ENCODE data around the gene PRCC.
A peak's percentile ranks its signal among the peaks of the same experiment; 100 is the strongest.

PRCC gene

DNA sequence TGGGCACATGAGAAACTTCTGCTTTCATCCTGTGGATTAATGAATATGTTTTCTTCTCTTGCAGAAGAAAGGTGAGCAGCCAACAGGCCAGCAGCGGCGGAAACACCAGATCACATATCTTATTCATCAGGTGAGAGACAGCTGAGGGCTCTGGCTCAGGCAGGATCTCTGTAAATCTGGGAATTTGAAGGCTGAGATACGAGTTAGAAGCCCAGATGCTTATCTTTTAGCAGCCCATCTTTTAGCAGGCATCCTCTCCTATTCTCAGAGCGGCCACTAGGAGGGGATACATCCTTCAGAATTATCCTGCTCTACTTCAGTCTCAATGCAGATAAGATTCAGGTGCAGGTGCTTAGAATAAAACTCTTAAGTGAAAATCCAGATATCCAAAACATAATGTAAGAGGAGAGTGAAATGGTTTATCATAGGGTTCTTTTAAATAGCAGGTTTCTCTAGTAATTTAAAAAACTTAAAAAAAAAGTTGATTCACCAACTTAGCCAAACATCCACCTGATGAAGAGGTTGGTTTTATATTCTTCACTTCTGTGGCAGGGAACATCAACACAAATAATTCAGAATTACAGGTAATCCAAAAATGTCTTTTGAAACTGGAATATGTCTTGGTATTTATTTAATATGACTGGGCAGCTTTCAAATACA, 30.0 kb downstream of the PRCC start:
- DNase-seq: peak; percentile 50

DNA sequence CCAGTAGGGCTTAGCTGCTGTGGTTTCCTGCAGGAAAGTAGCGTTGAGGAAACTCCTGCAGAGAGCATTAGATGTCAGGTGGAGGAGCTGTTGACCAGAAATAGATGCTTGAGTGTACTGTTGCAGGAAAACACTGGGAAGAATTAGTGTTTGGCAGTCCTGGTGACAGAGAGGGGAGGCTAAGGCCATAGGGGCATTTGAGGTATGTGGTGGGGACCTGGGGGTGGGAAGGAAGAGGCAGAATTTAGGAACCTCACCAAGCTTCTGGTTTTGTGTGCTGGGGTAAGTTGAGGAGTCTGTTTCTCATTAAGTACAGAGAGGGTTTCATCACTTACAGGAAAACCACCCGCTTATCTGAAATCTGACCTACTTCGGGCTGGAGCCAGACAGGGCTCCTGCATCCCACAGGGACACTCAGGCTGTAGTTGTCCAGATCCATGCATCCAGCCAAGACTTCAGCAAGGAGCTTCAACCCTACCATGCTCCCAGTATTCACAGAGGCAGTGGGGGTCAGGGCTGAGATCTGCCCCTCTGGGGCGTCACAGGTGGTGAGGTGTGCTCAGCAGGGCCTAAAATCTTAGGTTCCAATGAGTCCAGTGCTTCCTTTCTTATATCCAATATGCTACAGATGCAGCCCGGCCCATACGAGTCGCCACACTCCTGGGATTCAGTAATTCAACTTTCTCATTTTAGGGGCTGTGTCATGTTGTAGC, 34.2 kb downstream of the PRCC start:
- DNase-seq: no peak

DNA sequence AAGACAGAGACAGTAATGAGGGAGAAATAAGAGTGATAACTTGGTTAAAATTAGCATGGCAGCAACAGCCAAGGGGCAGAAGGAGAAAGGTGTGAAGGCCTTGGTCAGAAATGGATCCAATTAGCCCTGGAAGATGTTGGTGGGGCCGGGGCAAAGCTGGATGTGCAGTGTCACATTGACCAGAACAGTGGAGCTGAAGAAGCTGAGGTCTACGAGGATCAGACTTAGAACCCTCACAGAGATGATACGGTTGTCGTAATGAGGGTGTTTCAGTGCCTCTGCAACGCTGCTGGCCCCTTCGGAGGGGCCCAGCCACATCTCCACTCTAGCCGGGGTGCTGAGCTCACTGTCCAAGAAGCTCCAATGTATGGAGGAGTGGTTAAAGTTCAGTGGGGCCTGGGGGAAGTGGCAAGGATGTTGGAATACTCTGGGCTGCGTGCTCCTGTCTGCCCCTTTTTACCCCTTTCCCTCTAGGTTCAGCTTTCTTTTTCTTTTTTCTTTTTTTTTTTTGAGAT, 35.1 kb downstream of the PRCC start:
- DNase-seq: no peak

DNA sequence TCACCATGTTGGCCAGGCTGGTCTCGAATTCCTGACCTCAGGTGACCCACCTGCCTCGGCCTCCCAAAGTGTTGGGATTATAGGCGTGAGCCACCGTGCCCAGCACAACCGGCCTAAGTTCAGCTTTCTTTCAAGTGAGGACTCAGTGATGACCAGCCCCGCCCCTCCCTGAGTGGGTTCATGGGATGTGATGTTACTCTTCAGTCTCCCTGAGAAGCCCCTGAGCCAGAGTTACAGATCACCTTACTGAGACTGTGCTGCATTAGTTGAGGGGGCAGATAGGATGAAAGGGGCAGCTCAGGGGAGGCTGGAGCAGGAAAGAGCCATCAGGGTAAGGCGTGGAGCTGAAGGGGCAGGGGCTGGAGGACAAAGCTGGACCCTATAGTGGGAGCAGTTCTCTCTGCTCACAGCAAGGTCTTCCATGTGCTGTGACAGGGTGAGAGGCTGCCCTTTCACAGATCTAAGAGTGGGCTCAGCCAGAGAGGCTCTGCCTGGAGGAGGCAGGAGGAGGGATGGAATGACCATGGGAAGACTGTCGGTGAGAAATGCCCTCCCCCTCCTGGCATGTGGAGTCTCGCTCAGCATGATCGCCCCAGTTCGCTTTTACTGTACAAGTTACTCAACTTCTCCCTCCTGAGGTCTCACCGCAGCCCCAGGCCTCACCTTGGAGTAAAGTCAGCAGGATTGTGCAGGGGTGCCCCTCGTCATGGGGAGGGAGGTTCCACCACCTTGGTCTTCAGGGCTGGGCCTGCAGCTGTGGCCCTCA, 35.9 kb downstream of the PRCC start:
- DNase-seq: no peak

DNA sequence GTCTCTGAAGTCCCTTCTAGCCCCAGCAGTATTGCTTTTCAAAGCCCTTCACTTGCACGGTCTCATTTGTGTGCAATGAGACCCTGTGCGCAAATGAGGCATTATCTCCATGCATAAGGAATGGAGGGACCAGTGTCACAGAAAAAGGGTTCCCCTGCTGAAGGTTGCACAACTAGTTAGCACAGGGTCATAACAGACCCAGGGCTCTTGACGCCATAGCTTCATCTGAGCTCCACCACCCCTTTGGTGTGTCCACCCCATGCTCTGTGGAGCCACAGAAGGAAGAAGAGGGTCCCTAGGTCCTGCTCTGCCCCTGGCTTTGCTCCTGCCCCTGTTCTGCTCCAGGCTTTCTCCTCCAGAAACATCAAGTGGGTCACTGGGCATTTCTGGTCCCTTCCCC, 36.7 kb downstream of the PRCC start:
- no peak for DNase-seq

DNA sequence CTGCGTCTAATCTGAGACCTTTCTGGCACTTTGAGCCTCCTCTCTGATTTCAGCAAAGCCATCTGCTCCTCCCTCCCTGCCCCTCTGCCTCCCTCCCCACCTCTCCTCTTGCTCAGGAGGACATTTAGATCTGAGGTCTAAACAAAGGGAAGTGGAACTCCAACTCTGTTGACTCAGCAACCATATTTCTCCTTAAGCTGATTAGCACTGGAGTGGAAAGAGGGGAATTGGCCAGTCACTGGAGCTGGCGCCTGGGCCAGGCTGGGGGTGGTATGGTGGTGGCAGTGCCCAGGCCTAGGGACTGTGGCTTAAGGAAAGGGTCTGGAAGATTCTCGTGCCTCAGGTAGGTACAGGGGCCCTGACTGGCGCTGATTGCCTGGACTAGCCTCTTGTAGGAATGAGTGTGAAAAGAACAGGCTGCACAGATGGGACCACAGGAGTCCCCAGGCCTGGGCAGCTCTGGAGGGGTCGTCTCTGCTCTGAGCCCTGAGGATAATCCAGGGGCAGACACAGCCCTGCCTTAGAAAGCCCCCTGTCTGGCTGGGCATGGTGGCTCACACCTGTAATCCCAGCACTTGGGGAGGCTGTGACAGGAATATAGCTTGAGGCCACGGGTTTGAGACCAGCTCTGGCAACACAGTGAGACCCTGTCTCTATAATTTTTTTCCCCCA, 37.4 kb downstream of the PRCC start:
- no peak for DNase-seq

DNA sequence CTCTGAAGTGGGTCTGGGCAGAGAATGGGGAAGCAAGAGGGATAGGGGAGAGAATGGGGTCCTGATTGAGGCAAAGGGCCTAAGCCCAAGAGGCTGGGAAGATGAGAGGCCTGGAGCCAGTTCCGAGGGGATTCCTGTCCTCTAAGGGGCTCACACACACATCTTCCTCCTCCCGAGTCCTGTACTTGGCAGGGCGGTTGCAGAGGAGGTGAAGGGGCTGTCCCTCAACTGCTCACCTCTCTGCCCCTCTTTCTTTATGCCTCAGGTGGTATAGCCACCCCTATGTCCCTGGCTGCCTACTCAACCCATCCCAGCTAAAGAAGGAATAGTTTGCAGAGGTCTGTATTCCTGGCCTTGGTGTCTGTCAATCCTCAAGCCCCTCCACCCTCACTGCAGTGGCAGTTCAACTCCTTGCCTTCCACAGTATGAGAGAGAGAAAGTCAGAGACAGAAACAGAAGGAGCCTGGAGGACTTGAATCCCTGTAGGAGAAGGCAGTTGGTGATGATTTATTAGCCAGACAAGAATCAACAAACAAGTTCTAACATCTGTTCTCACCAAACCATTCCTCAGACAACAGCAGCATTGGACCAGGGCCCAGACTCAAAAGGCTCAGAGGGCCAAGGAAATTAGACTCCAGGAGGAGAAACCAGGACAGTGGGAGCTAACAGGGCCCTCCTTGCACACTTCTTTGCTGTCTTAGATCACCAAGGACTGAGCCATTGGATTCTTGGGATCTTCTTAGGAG, 38.6 kb downstream of the PRCC start:
- DNase-seq: no peak

DNA sequence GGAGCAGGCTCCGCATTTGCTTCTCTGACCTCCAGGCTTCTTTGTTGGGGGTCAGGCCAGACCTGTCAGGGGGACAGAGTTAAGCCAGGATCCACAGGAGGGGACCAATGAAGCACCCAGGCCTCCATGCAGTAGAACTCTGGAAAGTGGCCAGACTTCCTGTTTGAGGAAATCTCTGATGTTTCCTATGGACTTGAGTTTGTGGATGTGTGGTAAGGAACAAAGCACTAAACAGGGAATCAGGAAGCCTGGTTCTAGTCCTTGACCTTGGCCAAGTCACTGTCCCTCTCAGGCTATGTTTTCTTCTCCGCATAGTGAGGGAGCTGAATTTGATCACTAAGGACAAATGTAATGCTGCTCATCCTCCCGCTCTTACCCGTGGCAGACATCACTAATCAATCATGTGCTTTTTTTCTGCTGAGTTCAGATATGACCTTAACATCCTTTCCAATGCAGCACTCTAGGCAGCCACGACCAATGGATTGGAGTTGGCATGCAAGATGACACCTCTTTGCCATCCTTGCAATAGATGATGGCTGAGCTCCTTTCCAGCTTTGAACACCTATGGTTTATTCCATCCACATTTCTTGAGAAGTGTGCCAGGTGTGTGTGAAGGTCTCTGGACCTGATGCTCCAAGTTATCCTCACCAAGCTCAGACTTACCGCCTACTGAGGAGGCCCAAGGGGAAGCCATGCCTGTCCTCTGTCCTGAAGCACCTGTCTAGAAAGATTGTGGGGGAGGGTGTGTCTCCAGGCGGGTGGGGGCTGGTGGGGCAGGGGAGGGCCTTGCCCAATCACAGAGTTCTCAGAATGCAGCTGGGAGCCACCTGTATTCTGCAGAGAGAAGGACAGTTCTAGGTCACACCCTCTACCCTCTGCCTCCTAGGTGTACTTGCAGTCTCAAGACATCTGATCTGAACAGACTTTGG, 39.4 kb downstream of the PRCC start:
- no peak for DNase-seq

DNA sequence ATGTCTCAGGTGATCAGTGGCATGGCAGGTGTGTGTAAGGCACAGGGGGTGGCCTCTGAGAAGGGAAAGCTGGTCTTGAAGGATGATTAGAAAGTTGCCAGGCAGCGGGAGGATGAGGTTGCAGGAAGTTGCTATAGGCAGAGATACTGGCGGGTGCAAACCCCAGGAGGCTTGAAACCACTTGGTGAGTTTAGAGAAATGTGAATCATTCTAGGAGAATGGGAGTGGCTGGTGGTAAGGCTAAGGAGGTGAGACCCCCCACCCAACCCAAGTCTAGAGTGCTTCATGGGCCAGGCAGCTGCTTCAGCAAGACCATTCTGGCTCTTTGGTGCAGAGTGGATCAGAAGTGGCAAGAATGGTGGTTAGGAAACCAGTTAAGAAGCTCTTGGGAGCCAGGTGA, 40.3 kb downstream of the PRCC start:
- no peak for DNase-seq

DNA sequence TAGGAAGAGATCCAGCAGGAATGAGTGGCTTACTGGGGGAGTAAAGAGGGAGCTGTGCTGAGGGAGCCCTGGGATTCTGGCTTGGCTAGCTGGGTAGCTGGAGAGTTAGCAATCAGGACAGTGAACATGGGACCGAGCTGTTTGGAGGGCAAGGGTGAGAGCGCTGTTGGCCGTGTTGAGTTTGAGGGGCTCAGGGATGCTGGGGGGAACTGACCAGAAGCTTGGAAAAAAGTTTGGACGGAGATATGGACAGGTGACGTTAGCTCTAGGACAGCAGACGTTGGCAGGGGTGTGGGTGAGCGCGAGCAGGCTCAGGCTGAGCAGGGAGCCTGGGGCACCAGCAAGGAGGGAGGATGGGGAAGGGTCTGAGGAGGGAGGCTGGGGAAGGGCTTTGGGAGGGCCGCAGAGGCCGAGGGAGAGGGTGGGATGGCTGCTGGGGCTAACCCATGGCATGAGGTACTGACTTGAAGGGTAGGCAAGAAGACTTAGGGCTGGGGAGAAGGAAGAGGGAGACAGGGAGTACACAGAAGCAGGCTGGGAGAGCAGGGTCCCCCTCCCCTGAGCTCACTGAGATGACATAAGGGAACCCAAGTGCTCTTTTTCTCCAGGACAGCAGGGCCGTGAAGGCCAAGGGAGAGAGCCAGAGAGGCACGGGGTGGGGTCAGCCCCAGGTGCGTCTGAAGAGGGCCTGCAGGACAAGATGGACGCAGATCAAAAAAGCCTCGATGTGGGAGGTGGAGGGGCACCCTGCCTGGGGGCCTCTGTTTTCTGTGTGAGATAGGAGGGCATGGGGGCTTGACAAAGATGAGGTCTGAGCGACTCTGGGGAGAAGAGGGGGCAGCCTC, 41.1 kb downstream of the PRCC start:
- DNase-seq: no peak

DNA sequence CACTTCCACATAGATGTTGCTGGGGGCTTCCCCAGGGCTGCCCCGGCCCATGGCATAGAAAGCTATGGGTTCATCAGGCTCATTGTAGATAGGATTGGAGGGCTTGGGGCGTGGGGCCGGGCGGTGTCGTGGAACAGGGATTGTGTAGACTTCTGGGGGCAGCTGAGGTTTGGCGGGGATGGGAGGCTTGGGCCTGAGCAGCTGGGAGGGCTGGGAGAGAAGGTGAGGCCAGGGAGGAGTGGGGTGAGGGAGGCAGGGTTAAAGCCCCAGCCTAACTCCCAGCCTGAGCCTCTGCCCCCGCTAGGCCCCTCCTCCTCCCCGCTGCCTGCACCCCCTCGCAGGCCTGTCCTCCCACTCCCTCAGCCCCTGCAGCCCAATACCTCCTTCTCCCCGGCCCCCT, 41.9 kb downstream of the PRCC start:
- no peak for DNase-seq

DNA sequence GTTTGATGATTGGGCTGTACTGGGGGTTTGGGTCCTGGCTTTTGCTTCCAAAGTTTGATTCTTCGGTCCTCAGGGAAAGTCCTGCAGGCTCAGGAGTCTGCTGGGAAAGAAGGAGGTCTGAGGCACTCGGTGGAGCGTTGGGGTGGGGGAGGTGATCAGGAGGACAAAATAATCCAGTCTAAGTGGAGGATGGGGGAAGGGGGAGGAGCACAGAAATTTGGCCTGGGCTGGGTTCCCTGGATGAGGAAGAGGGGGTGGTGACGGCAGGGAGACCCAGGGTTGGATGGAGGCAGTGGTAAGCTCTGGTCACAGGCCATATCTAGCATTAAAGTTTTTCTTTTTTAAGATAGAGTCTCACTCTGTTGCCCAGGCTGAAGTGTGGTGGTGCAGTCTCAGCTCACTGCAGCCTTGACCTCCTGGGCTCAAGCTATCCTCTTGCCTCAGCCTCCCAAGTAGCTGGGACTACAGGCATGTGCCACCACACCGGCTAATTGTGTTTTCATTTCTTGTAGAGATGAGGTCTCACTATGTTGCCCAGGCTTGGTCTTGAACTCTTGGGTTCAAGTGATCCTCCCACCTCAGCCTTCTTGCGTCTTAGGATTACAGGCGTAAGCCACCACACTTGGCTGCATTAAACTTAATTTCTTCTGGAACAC, 42.5 kb downstream of the PRCC start:
- no peak for DNase-seq

DNA sequence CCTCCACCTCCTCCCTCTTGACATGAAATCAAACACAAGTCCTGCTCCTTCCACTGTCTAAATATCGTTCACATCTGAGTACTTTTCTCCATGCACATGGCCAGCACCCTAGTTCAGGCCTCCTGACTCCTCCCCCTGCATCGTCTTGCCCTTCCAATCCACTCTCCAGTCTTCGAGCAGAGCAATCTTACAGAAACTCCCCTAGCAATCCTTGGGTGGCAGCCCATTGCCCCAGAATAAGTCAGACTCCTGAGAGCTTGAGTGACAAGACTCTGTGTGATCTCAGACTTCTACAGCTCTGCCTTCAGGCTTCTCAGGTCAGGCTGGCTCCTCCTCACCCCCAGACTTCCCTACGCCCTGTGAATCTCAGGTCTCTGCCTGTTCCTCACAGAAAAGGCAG, 43.8 kb downstream of the PRCC start:
- no peak for DNase-seq

DNA sequence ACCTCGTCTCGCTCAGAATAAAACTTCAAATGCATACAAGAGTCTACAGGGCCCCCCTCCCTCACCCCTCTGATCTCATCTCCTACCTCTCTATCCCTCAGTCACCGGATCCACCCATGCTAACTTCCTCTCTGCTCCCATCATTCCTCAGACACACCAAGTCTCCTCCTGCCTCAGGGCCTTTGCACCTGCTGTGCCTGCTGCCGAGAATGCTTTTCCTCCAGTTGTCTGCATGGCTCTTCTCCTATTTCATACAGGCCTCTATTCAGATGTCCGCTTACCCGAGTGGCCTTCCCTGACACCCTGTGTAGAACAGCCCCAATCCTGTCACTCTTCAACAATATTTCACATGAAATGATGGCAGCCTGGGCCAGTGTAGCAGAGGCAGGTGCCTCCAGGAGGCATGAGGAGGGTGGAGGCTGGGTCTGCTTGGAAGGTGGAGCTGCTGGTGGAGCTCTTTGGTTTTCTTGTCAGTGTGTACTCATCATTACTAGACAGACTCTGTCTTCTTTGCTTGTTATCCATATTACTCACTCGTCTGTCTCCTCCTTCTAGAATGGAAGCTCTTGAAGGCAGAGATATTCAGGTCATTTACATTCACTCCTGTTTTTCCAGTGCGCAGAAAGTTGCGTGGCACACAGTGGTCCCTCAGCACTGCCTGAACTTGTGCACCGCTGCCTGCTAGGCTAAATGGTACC, 45.1 kb downstream of the PRCC start:
- DNase-seq: no peak

DNA sequence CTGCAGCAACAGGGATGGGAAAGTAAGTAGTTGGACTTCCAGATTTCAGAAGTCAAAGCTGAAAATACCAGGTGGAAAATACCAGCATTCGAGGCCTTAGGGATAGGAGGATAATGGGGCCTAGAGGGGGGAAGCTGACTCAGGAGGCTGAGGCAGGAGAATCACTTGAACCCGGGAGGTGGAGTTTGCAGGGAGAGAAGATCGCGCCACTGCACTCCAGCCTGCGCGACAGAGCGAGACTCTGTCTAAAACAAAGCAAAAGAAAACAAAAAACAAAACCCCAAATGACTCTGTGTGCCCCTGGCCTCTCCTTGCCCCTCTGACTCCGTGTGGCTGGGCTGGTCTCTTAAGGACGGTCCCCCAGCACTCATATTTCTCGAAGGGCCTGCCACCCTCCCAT, 46.0 kb downstream of the PRCC start:
- DNase-seq: no peak

DNA sequence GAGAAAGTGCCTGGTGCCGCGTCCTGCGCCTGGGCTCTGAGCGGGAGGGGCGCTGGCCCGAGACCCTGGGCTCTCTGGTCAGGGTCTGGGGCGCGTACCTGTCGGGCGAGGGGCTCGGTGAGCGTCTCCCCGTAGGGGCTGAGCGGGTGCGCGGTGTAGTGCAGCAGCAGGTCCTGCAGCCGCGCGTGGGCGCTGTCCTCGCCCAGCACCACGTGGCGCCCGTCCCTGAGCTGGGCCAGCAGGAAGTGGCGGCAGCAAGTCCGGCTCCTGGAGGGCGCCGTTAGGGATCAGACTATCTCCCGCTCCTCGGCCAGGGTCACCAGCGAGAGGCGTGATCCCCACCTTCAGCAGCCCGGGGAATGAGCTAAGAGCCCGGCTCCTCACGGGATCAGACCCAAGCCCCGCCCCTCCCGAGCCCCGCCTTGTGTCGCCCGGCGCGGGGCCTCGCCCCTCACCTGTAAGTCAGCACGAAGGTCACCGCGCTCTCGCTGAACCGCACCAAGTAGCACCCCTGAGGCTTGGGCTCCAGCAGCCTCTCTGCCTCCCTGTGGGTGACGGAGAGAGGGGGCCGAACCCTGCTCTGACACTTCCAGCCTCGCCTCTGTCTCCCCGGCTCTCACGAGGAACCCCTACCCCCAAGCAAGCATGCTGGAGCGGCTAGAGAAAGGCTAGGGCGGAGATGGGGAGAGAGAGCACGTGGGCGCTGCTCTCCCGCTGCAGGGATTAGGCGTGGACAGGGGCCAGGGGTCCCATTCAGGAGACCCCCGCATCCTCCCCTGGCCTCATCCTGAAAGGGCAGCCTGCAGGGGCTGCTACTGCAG, 46.6 kb downstream of the PRCC start:
- DNase-seq: peak; percentile 71

DNA sequence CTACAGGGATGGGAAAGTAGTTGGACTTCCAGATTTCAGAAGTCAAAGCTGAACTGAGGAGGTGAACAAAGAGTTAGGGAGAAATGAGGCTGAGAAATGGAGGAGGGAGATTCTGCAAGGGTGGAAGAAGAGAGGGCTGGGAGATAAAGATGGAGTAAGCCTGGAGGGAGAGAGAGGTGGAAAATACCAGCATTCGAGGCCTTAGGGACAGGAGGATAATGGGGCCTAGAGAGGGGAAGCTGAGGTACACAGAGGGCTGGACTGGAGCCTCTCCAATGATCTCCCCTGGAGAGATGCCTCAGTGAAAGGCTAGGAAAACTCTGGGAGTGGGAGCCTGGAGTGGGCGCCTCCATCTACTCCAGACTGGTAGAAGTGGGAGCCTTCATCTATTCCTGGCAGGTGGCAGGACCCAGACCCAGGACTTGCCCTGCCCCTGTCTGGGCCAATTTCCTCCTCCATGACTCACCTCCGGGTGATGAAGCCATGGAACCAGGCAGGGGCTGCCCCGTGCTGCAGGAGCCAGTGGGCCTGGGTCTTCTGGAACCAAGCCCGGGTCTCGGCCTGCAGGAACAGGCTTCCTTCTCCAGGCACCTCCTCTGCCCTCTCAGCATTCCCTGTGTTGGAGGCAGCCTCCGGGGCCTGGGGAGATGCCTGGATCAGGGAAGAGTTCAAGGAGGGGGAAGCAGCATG, 47.4 kb downstream of the PRCC start:
- peak; percentile 59 for DNase-seq

All from effector CD4-positive, alpha-beta T cell (primary cell).